Smooth muscle cell (in vitro differentiated cells): ENCODE data around the gene EFNA4. TPM values are rescaled to one million over a fixed set of nuclear protein-coding genes. Genes with fewer than 3 reads are reported as not detected.

Experiments
- DNase-seq: peaks from one replicate; lab custom pipeline; 2025; ENCODE audit not compliant: unreplicated experiment; lab: John Stamatoyannopoulos, UW
- H2AFZ ChIP-seq: fragments of 200-600 bp; sonication (generic); 2 replicates; pipeline ENCODE4 v1.6.0; 2016; ENCODE audit warnings: antibody characterized with exemption, low read depth, mild to moderate bottlenecking
- H3F3A ChIP-seq: fragments of 200-600 bp; sonication (generic); 2 replicates; pipeline ENCODE4 v1.6.0; 2017; ENCODE audit warnings: antibody characterized with exemption, low read depth
- H3K27ac ChIP-seq: fragments of 200-600 bp; sonication (generic); 2 replicates; pipeline ENCODE4 v1.5.1; 2016; ENCODE audit warnings: low read depth, mild to moderate bottlenecking
- H3K27me3 ChIP-seq: fragments of 200-600 bp; sonication (generic); 2 replicates; pipeline ENCODE4 v1.6.1; 2016; ENCODE audit warnings: low read depth, mild to moderate bottlenecking
- H3K36me3 ChIP-seq: fragments of 200-600 bp; sonication (generic); 2 replicates; pipeline ENCODE4 v1.5.1; 2016; ENCODE audit warnings: low read depth
- H3K4me1 ChIP-seq: fragments of 200-600 bp; sonication (generic); 2 replicates; pipeline ENCODE4 v1.5.1; 2016; ENCODE audit warnings: low read depth
- H3K4me2 ChIP-seq: fragments of 200-600 bp; sonication (generic); 2 replicates; pipeline ENCODE4 v1.6.0; 2016; ENCODE audit warnings: mild to moderate bottlenecking
- H3K4me3 ChIP-seq: fragments of 200-600 bp; sonication (generic); 2 replicates; pipeline ENCODE4 v1.5.1; 2016; ENCODE audit warnings: mild to moderate bottlenecking
- H3K79me2 ChIP-seq: fragments of 200-600 bp; sonication (generic); 2 replicates; pipeline ENCODE4 v1.6.0; 2016; ENCODE audit warnings: low read depth, mild to moderate bottlenecking
- H3K9ac ChIP-seq: fragments of 200-600 bp; sonication (generic); 2 replicates; pipeline ENCODE4 v1.6.0; 2016; ENCODE audit warnings: low read depth
- H3K9me3 ChIP-seq: fragments of 200-600 bp; sonication (generic); replicated peaks from 2 replicates; pipeline ENCODE4 v1.5.1; 2016; ENCODE audit warnings: low read depth
- H4K20me1 ChIP-seq: fragments of 200-600 bp; sonication (generic); 2 replicates; pipeline ENCODE4 v1.6.0; 2016; ENCODE audit warnings: low read depth
- WGBS: methylation state at CpG from one replicate; pipeline ENCODE4 v1.1.7; 2016; ENCODE audit warnings: low lambda C conversion rate; 5-methylcytosine and 5-hydroxymethylcytosine counted together
- polyA plus RNA-seq: library from polyadenylated mRNA; unstranded; fragments of >200 nt; fragmentation: Nextera tagmentation; extraction: Ambion mirVana; gene quantifications from 2 replicates; pipeline ENCODE4 v1.2.1, GENCODE V29; 2016
- total RNA-seq: library from RNA; depleted of rRNA; stranded (reverse); fragments of >200 nt; gene quantifications from 2 replicates; pipeline ENCODE4 v1.2.3, GENCODE V29; 2014
- TF ChIP-seq, protein P1 (sequence below): fragments of 200-600 bp; sonication (generic); IDR thresholded peaks from 2 replicates; pipeline ENCODE4 v1.5.1; 2017; ENCODE audit warnings: borderline replicate concordance, mild to moderate bottlenecking, antibody characterized with exemption; ENCODE audit not compliant: insufficient read depth, poor library complexity, severe bottlenecking

Gene EFNA4
- total and polyA plus RNA-seq, 2 experiments from 2014 or later: 18.1 to 27.6 TPM

DNA sequence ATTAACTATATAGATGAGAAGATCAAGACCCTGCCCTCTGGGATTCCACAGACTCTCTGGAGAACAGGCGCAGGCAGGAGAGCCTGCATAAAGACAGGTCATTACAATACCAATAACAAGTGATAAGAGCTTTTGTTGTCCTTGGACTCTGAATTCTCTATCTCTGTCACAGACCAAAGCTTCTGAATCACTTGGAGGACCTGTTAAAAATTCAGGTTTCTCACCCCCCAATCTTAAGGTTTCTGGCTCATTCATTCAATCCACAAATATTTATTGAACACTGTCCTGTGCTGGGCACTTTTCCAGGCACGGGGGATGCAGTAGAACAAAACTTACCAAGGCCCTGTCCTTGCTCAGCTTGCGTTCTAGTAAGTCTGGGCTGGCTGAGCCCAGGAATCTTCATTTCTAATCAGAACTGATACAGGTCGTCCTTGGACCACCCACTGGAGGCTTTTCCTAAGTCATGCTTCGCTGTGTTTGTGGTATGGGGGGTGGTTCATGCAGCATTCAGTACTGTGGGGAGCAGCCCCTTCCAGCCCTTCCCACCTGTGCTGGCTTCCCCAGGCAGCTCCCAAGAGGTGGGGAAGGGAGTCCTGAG is 1.4 kb downstream of the EFNA4 start:
- Histone ChIP-seq H3K79me2 (peaks cover 12% of the 10 kb centered on the region), H3K4me3 (peak overlapping the region; percentile 99), H3K27me3 (no peaks in the 10 kb centered on the region), H3K27ac (no peak overlapping the region), H2AFZ (no peak overlapping the region), H3F3A (no peaks in the 10 kb centered on the region), H3K9me3 (no peaks in the 10 kb centered on the region), H3K9ac (no peak overlapping the region), H3K4me2 (peak overlapping the region; percentile 99), H4K20me1 (peaks cover 40% of the 10 kb centered on the region), H3K36me3 (no peaks in the 10 kb centered on the region), H3K4me1 (peaks cover 21% of the 10 kb centered on the region)
- 61% methylated on average over 5 of the region's 5 CpGs for WGBS
- TF ChIP-seq, protein P1, sequence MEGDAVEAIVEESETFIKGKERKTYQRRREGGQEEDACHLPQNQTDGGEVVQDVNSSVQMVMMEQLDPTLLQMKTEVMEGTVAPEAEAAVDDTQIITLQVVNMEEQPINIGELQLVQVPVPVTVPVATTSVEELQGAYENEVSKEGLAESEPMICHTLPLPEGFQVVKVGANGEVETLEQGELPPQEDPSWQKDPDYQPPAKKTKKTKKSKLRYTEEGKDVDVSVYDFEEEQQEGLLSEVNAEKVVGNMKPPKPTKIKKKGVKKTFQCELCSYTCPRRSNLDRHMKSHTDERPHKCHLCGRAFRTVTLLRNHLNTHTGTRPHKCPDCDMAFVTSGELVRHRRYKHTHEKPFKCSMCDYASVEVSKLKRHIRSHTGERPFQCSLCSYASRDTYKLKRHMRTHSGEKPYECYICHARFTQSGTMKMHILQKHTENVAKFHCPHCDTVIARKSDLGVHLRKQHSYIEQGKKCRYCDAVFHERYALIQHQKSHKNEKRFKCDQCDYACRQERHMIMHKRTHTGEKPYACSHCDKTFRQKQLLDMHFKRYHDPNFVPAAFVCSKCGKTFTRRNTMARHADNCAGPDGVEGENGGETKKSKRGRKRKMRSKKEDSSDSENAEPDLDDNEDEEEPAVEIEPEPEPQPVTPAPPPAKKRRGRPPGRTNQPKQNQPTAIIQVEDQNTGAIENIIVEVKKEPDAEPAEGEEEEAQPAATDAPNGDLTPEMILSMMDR: no peak
- DNase-seq: no peak

DNA sequence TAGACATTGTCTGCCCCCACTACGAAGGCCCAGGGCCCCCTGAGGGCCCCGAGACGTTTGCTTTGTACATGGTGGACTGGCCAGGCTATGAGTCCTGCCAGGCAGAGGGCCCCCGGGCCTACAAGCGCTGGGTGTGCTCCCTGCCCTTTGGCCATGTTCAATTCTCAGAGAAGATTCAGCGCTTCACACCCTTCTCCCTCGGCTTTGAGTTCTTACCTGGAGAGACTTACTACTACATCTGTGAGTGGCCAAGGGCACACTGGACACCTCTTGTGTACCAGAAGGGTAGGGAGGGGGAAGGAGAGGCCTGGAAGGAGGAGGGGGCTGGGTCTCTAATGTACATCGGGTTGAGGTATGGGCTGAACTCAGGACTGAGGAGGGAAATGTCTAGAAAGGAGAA is 3.2 kb downstream of the EFNA4 start:
- Histone ChIP-seq H4K20me1 (peaks cover 40% of the 10 kb centered on the region), H3K27me3 (peaks cover 2% of the 10 kb centered on the region), H3K79me2 (peaks cover 12% of the 10 kb centered on the region), H3K4me3 (no peak overlapping the region), H3F3A (no peaks in the 10 kb centered on the region), H3K9me3 (no peaks in the 10 kb centered on the region), H3K4me2 (no peak overlapping the region), H2AFZ (no peak overlapping the region), H3K27ac (no peak overlapping the region), H3K36me3 (no peaks in the 10 kb centered on the region), H3K9ac (no peak overlapping the region), H3K4me1 (peaks cover 32% of the 10 kb centered on the region)
- 96% methylated on average over 8 of the region's 8 CpGs for WGBS
- TF ChIP-seq, protein P1: no peak
- no peak for DNase-seq

DNA sequence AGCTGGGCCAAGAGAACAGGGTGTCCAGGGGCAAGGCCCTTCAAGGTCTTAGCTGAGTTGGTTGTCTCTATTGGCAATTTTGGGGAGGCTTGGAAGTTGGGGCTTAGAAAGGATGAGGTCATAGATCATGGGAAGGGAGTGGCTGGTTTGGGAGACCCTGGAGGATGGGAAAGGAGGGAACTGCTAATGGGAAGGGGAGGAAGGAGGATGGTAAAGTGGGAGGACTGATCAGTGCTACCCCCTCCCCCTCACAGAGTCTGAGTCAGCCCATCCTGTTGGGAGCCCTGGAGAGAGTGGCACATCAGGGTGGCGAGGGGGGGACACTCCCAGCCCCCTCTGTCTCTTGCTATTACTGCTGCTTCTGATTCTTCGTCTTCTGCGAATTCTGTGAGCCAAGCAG is 5.1 kb downstream of the EFNA4 start:
- peaks cover 19% of the 10 kb centered on the region for H3K4me1 ChIP-seq
- TF ChIP-seq, protein P1: no peak
- peaks cover 40% of the 10 kb centered on the region for H4K20me1 ChIP-seq
- H3K27ac ChIP-seq: no peak overlapping the region
- H3K79me2 ChIP-seq: peaks cover 12% of the 10 kb centered on the region
- H3K27me3 ChIP-seq: peaks cover 16% of the 10 kb centered on the region
- no peak overlapping the region for H3K4me2 ChIP-seq
- no peak overlapping the region for H3K4me3 ChIP-seq
- no peaks in the 10 kb centered on the region for H3F3A ChIP-seq
- no peak for DNase-seq
- H3K36me3 ChIP-seq: no peaks in the 10 kb centered on the region
- 93% methylated on average over 3 of the region's 3 CpGs for WGBS
- no peak overlapping the region for H2AFZ ChIP-seq
- no peak overlapping the region for H3K9ac ChIP-seq
- no peaks in the 10 kb centered on the region for H3K9me3 ChIP-seq

GRCh38 chr1:155069551-155070157 is 6.1 kb downstream of the EFNA4 start:
- TF ChIP-seq, protein P1: no peak
- H3K27me3 ChIP-seq: peaks cover 16% of the 10 kb centered on the region
- H3K79me2 ChIP-seq: peaks cover 6% of the 10 kb centered on the region
- H3K27ac ChIP-seq: no peak overlapping the region
- H3K4me3 ChIP-seq: no peak overlapping the region
- H3K9me3 ChIP-seq: no peaks in the 10 kb centered on the region
- DNase-seq: no peak
- H3F3A ChIP-seq: no peaks in the 10 kb centered on the region
- H2AFZ ChIP-seq: no peak overlapping the region
- H3K4me2 ChIP-seq: no peak overlapping the region
- H4K20me1 ChIP-seq: peaks cover 36% of the 10 kb centered on the region
- 80% methylated on average over 7 of the region's 7 CpGs for WGBS
- peaks cover 15% of the 10 kb centered on the region for H3K4me1 ChIP-seq
- H3K36me3 ChIP-seq: no peaks in the 10 kb centered on the region
- no peak overlapping the region for H3K9ac ChIP-seq
